ENCODE measurements around the gene SAP30BP.

The SAP30BP gene

DNA sequence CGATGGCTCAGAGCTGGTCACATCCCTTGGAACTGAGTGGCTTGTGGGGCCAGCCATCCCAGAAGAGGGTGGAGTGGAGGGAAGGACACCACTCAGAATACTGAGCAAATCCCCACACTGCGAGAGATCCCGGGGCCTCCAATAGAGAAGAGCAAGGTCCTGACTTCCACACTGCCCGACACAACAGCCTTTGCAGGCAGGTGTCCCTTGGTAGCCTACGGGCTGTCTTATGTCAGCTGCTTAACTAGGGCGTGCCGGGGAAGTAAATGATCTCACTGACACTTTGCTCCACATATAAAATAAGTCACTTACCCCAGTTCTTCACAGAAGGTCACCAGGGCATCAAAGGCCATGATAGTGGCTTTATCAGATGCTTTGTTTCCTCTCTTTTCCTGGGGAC, 16.3 kb upstream of the SAP30BP start:
- DNase-seq: no peak

DNA sequence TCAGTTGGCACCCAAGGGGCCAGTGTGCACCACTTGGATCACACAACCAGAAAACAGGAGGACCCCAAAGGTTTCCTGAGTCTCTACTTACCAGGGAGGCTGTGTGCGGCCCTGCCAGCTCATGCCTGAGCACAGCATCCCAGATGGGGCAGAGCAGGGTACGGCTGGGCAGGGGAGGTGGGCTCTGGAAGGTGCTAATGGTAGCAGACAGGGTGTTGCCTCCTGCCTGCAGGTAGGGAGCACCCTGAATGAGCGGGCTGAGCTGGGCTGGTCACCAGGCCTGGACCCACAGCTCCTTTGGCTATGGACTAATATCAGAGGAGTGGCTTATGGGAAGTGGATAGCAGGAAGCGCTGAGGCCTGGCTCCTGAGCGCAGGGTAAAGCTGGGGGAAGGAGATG, 14.8 kb upstream of the SAP30BP start:
- no peak for DNase-seq

DNA sequence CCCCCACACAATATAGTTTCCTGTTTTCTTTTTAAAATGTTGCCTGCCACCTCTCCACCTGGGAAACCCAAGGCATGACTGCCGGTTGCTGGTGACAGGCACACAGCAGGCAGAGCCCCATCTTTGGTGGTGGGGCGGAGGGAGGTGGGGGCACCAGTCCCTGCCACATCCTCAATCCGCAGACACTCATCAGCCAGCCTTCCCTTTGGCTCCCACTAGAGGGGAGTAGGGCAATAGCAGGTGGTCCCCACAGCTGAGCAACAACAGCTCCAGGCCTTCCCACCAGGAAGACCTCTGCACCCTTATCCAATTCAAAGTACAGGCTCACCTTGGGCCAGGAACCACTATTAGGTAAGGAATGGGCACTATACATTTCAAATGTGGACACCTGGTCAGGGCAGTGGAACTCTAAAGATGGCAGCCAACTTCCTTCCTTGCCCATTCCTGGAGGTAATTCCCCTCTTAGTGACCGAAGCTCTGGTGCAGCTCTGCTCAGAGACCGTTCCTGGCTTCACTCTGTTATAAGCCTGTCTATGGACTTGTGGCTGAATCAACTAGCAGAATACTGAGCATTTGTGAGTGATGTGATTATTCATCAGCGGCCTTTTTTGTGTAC, 14.1 kb upstream of the SAP30BP start:
- DNase-seq: peak; percentile 29

DNA sequence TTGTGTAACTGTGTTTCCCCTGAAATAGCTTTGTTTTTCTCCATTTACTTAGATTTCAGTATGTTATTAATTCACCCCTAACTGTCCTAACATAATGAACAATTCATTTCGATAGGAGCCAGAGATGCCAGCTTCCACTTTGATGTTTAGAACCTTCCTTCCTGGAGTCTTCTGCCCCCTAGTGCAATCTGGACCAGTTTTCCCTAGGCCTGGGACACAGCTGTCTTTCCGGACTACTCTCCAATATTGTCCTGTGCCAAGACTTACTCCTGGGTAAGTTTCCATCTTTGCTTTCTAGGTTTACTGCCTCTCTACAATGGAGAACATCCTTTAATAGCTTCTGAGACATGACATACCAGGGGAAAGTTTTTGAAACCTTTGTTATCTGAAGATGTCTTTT, 13.0 kb upstream of the SAP30BP start:
- no peak for DNase-seq

DNA sequence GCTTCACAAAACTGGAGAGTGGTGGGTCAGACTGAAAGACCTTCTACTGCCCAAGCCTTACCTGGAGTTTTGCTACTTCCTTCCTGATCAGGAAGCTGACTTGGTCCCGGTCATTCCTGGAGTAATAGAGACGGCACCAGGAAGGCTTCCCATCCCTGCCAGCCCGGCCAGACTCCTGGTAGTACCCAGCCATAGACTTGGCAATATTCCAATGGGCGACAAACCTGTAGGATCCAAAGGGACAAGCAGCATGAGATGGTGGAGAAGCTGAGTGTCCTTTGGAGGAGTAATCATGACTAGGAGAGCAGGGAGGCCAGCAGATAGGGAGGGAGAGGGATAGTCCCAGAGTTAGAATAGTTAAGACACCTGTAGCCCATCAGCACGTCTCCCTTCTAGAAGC, 8.9 kb upstream of the SAP30BP start:
- DNase-seq: no peak

DNA sequence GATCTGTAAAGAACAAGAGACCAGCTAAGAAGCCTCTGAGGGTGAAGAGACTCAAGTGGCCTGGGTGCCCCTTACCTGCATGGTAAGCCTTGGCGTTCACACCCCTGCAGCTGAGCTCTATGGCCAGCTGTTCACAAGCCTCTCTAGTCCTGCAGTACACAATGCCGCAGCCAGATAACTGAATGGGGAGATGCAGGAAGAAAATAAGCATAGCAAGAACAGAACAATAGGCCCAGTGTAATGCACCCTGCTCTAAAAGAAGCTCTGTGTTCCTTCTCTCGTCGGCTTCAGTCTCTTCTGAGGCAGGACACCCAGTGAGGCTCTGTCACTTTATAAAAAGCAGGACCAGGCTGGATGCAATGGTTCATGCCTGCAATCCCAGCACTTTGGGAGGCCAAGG, 5.6 kb upstream of the SAP30BP start:
- no peak for DNase-seq

DNA sequence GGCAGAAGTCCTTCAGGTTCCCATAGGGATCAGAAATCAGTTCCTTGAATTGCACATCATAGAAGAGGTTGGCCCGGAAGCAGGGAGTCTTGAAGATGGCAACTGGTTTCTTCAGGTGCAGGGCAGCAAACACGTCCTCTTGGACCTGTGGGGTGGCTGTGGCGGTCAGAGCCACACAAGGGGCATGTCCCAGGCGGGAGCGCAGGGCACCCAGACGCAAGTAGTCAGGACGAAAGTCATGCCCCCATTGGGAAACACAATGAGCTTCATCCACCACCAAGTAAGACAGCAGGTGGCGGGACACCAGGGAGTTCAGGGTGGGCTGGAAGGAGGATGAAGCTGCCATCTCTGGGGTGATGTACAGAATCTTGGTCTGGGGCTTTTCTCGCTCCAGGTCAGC, 4.6 kb upstream of the SAP30BP start:
- DNase-seq: no peak

DNA sequence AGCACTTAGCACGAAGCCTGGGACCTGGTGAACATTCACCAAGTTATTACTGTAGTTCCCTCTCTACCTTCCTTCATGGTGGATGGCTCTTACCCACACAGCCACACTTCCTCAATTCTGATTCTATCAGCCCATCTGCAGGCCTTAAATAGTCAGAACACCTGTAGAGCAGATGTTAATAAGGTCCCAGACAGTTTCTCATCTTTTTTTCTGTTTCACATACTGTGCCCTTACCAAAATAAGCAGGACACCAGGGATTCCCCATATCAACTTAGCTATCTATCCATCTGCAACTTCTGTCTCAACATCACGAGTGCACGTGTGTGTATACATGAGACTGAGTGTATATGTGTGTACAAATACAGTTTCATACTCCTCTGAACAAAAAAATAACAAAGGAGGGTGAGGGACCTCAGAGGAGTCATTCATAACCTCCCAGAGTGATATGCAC, 3.0 kb upstream of the SAP30BP start:
- no peak for DNase-seq

DNA sequence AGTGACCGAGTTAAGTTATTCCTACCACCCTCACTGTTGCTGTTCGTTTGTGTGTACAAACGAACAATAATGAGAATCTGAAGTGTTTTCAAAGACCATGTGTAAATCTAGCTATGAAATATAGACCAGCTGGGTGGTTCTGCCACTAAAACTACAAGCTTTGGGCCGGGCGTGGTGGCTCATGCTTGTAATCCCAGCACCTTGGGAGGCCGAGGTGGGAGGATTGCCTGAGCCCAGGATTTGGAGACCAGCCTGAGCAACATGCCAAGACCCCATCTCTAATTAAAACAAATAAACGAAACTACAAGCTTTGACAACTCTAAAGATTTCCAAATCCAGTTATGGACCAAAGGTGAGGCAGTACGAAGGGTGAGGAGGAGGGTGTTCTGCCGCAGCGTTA, 1.2 kb upstream of the SAP30BP start:
- DNase-seq: no peak

DNA sequence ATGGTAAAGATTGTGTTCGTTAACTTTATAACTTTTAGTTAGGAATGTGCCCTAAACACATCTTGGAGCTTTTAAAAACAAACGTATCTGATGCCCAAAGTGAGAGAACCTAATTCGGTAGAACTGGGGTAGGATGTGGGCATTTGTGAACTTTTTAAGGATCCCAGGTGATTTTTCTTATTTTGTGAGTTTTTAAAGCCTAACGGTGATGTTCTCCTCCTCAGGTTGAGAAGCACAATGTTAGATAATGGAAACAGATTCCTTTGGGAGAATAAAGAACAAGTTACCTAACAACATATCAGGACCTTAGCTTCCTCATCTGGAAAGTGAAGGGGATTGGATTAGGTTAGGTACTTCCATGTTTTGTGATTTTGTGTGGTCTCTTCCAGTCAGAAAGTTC, 687 bp downstream of the SAP30BP start:
- no peak for DNase-seq

DNA sequence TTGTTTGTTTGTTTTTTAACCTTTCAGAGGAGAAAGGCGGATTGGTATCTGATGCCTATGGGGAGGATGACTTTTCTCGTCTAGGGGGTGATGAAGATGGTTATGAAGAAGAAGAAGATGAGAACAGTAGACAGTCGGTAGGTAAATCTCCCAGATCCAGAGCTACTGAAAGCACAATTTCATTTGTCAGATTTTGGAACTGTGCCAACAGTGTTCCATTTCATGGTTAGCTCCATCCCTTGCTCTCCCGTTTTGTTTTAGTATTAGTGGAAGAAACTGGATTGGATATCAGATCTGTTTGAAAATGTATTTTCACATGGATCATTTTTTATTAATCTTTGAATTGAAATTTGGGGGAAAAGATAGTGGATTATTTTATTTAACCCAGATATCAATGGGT, 1.4 kb downstream of the SAP30BP start:
- DNase-seq: no peak

DNA sequence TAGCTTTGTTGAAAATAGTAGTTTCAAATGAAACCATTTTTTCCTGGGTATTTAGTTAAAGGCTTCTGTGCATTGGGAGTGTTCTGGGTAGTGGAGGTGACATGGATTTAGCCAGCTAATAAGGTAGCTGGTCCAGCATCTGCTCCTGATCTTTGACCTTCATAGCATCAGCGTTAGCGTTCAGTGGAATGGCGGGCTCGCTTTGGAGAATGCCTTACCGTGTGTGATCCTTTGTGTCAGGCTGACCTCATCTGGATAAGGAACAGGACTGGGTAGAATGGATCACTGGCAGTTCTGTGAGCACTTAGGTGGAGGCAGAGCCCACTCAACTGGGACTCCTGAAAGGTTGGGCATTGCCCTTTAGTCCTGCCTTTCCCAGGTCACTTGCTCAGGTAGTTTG, 3.7 kb downstream of the SAP30BP start:
- no peak for DNase-seq

DNA sequence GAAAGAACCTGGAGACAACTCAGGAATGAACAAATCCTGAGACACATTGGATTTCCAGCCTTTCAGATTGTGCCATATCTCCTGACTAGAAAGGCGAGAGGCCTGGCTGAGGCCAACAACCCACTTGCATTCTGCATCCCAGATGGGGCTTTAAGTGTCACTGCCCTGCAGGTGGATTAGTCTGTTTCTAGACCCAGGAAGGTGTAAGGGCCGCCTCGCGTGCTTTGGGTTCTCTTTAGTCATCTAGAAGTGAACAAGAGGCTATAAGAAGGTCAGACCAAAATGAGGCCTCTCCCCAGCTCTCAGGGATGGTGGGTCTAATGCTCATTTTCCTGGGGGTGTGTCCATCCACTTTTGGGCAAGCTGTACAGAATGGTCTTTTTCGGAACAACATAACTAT, 4.9 kb downstream of the SAP30BP start:
- DNase-seq: no peak

DNA sequence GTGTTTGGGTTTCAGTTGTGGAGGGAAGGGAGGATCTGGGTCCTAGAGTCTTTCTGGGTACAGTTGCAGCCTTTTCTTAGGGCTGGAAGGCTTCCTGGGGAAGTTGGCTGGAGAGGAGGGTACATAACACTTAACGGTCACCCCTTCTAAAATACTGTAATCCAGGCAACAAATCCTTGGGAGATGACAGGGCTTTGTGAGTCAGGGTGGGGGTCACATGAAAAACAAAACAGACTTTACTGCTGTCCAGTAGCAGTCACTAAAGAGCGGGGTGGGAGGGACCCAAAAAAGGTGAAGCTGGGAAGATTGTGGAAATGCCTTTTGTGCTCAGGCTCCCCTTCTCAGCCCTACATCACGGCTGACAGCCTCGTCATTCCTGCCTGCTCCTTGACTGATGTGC, 6.3 kb downstream of the SAP30BP start:
- DNase-seq: no peak

DNA sequence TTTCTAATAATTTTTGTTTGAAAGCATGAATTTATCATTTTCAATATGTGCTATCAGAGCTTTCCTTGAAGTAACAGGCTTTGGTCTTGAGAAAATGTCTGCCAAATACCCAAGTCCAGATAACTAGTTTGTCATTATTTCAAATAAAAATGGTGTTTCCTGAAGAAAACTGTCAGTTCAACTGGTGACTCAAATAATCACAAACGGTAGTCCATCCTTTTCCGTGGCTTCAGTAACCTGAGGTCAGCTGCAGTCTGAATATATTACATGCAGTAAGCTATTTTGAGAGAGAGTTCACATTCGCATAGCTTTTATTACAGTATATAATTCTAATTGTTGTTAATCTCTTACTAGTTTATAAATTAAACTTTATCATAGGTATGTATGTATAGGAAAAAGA, 9.3 kb downstream of the SAP30BP start:
- DNase-seq: no peak

DNA sequence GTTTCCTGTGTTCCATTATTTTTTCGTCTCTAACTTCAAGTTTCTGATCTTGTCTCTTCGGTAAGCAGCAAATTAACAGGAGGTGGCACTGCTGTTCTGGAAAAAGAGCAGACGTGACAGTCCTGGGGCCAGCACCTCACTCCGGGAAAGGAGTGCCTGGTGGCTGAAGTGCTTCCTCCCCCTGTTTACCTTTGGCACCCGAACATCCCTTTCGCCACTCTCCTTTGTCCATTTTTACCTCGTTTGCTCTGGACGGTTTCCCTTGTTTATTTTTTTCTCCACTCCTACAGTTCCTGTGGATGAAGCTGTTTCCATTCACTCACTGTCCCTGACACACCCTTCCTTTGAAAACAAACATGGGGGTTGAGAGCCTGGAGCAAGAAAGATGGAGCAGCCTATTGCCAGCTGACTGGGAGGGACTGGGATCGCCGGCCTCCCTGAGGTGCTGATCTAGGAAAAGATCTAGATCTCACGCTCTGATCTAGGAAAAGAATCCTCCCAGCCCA, 12.6 kb downstream of the SAP30BP start:
- DNase-seq: no peak

DNA sequence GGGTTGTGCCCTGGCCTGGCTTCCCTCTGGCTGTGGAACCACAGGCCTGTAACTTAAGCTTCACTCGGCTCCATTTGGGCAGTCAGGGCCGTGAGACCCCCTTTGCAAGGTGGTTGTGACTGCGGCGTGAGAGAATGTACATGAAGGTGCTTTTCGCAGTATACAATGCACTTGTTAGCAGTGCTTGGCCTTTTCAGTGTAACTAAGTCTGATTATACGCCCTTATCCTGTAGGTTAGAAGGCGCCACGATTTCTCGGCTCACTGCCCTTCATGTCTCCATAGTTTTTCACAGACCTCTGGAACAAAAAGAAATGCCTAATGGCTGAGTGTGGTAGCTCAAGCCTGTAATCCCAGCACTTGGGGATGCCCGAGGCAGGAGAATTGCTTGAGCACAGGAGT, 13.3 kb downstream of the SAP30BP start:
- DNase-seq: no peak

DNA sequence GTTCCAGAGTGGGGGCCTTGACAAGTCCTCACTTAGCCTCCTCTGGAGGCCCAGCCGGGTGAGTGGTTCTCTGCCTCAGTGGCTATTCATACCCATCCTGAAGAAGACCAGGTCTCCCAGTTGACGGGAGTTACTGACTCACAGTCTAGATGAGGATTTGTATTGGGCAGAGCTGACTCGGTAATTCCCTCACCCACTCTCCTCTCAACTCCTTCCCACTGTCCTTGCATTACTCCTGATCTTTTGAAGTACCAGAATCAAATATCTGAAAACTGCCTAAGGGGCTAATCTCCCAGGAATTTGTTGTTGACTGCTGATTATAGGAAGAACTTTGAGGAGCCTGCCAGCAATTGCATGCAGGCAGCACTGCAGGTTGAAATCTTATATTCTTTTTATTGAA, 14.2 kb downstream of the SAP30BP start:
- no peak for DNase-seq

DNA sequence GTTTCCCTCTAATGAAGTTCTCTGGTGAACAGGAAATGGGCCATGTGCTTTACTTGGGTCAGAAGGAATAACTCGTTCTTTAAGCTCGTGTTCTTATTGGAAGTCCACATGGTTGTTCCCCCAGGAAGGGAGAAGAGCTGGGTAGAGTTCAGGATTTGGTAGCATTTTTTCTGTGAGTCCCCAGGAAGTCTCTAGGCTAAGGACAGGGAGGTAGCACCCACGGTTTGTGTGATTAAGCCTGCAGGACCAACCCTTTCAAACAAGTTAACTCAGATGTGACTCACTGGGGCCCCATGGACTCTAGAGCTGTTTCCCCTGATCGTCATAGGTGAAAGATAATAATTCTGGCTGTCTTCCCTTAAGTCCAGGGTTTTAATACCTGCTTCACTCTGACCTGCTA, 16.4 kb downstream of the SAP30BP start:
- no peak for DNase-seq

DNA sequence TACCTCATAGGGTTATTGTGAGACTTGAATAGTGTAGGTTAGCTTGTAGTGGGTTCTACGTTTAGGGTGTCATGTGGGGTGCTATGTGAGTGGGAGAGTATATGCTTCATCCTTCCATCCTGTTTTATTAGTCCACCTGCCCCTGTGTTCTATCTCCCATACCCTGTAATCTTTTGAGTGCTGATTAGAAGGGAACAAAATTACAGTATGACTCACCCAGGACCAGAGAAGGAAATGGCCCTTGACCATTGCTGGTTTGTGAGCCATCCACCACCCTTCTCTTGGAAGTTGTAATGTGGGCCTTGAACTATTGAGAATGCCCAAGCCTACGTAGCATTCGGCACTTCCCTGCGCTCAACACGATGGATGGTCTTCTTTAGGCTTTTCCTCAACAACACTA, 17.1 kb downstream of the SAP30BP start:
- no peak for DNase-seq

DNA sequence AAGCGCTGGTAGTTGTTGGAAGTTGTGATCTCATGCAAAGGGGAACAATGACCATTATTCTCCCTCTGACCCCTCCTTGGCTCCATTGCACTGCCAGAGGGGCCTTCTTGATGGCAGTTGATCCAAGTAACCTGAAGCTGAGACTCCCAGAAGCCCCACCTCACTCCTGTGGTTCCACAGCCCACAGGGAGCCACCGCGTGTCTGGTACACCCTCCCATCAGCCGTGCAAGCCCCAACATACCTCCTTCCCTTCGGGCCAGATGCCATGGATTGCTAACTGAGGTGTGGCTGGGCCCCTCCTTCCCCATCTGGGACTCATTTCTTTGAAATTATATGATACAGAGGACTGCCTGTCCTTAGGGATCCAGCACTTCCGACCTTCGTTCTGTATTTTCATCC, 17.8 kb downstream of the SAP30BP start:
- DNase-seq: no peak

DNA sequence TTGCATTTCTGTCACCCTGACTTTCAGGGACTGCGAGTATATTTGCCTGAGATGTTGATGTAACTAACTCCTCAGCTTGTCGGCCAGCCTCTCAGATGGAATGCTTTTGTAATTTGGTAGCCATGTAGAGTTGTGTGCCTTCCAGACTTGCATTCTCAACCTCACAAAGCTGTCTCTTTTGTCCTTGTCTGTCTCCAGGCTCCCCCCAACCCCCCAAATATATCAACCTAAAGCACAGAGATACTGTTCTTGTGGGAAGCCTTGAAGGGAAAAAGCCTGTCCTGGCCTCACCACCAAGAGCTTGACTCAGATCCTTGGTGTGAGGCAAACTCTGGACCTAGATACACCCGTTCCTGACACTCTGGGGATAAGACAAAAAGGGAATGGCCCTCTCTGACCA, 18.4 kb downstream of the SAP30BP start:
- no peak for DNase-seq

DNA sequence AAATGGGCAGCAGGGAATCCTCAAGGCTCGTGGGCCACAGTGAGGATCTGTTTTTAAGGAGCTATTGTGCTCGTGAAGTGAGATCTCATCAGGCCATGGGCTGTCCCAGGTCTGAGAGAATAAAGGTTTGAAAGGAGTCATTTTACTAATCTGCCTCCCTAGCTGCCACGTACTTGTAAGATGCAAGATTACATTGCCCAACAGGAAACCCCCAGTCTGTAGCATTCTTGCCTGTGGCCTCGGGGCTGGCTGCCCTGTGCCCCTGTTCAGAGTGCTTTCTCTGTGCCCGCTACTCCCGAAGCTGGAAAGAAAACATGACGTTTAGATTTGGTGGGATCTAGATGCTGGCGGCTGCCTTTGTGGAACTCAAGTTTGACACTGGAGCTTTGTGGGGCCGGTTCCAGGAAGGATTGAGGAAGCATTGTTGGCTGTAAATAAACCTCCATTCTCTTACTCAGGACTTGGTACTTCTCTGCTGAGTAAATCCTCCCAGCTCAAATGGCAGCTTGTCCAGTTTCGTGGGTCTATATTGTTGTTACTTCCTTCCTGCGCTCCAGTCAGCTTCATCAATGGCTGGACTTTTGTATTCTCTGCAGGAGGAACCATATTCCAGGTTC, 21.2 kb downstream of the SAP30BP start:
- no peak for DNase-seq

DNA sequence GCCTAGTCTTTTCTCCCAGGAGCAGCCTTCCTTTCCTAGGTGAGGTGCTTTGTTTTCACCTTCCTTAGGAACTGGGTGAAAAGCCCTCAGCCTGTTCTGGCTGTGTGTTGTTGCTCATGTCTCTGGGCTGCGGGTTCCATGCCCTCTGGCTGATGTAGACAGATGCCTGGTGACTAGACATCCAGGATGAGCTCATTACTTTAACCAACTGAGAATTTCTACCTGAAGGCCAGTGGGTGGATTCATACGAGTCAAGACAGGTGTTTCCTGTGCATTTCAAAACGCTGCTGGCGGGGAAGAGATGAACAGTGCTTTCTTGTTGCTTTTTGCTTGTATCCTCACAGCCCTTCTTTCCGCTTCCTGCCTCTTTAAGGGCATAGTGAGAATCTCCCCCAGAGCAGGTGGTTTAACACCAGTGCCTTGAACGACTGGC, 22.3 kb downstream of the SAP30BP start:
- peak; percentile 35 for DNase-seq

DNA sequence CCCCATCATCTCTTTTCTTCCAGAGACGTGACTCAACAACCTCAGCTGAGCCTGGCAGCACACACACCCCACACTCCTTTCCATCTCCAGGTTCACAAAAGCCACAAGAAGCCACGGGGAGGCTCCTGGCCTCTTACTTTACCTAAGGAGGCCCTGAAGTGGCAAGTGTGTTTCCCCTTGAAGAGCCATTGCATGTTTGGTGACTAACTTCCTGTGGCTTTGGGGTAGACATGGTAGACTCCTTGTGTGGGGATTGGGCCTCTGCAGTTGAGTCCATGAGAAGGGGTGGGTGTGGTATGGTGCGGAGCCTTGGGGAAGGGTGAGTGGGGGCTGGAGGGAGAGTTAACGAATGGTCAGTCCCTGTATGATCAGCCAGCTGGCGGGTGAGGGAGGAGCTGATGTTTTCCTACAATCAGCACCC, 24.2 kb downstream of the SAP30BP start:
- DNase-seq: no peak

Measured in activated T-cell treated with anti-CD3 and anti-CD28 coated beads, Interleukin-2, amount 50 U/mL, for 1 hour (primary cell).